SIG-M5 treated with dmso at 0.1 percent for 504 hours (cell line): ENCODE measurements around the gene SUN3.

Experiments used
- DNase-seq: peaks from one replicate; lab custom pipeline; 2025; ENCODE audit not compliant: unreplicated experiment; lab: John Stamatoyannopoulos, UW

SUN3 gene

GRCh38 chr7:47979832-47980181 is 49.1 kb downstream of the SUN3 start:
- DNase-seq = no peak

GRCh38 chr7:47979145-47979831 is 49.6 kb downstream of the SUN3 start, which contains the start of gene HUS1:
Gene HUS1, minus strand, starts transcription at chr7:47979615. Its CDS starts 96 bp downstream, at chr7:47979519.
- DNase-seq = peak; percentile 85

- DNase-seq = no peak
Measured at GRCh38 chr7:47978790-47979144, 50.1 kb downstream of the SUN3 start.

GRCh38 chr7:47973739-47974138 is 55.2 kb downstream of the SUN3 start:
- DNase-seq = no peak

GRCh38 chr7:47970761-47971160 is 58.1 kb downstream of the SUN3 start:
- no peak for DNase-seq

GRCh38 chr7:47968847-47969774 is 59.8 kb downstream of the SUN3 start:
- peak; percentile 61 for DNase-seq

GRCh38 chr7:47967708-47968107 is 61.2 kb downstream of the SUN3 start:
- DNase-seq = no peak

GRCh38 chr7:47967123-47967522 is 61.8 kb downstream of the SUN3 start:
- no peak for DNase-seq

GRCh38 chr7:47965456-47965855 is 63.5 kb downstream of the SUN3 start:
- no peak for DNase-seq

GRCh38 chr7:47962262-47962661 is 66.6 kb downstream of the SUN3 start:
- no peak for DNase-seq

GRCh38 chr7:47957156-47957555 is 71.8 kb downstream of the SUN3 start:
- DNase-seq = peak; percentile 5

GRCh38 chr7:47956220-47956619 is 72.7 kb downstream of the SUN3 start:
- DNase-seq = no peak

- no peak for DNase-seq
Measured at GRCh38 chr7:47954231-47954911, 74.5 kb downstream of the SUN3 start.

GRCh38 chr7:47953822-47954221 is 75.1 kb downstream of the SUN3 start:
- no peak for DNase-seq

GRCh38 chr7:47952224-47952623 is 76.7 kb downstream of the SUN3 start:
- DNase-seq = no peak

- DNase-seq = peak; percentile 50
Measured at GRCh38 chr7:47951374-47951773, 77.5 kb downstream of the SUN3 start.

- no peak for DNase-seq
Measured at GRCh38 chr7:47950714-47951113, 78.2 kb downstream of the SUN3 start.

GRCh38 chr7:47949703-47950102 is 79.2 kb downstream of the SUN3 start:
- no peak for DNase-seq

GRCh38 chr7:47948141-47948790 is 80.6 kb downstream of the SUN3 start, which contains the start of gene PKD1L1:
Gene PKD1L1, minus strand, starts transcription at chr7:47948466. Its CDS starts 26 bp downstream, at chr7:47948440.
- DNase-seq = no peak

- no peak for DNase-seq
Measured at GRCh38 chr7:47947355-47947749, 81.6 kb downstream of the SUN3 start.
